HUES48 (cell line): Measurements from ENCODE around the gene CCK.

Source experiments
- H3K27ac ChIP-seq: one replicate; pipeline ENCODE4 v1.7.0; 2013; ENCODE audit warnings: low read depth, low read length, inconsistent platforms
- H3K27me3 ChIP-seq: 2 replicates; pipeline ENCODE4 v1.6.1; 2013; ENCODE audit warnings: mild to moderate bottlenecking, low read length; ENCODE audit not compliant: control insufficient read depth, insufficient read depth
- H3K36me3 ChIP-seq: 2 replicates; pipeline ENCODE4 v1.6.1; 2013; ENCODE audit warnings: low read length; ENCODE audit not compliant: control insufficient read depth, insufficient read depth
- H3K4me1 ChIP-seq: 2 replicates; pipeline ENCODE4 v1.6.1; 2013; ENCODE audit warnings: mild to moderate bottlenecking, low read length; ENCODE audit not compliant: control insufficient read depth, insufficient read depth
- H3K4me3 ChIP-seq: 2 replicates; pipeline ENCODE4 v1.5.1; 2013; ENCODE audit warnings: mild to moderate bottlenecking, low read depth, low read length
- H3K9ac ChIP-seq: 2 replicates; pipeline ENCODE4 v1.6.1; 2013; ENCODE audit warnings: mild to moderate bottlenecking, low read depth, low read length, moderate library complexity
- H3K9me3 ChIP-seq: 2 replicates; pipeline ENCODE4 v1.6.1; 2013; ENCODE audit warnings: low read length; ENCODE audit not compliant: control insufficient read depth, insufficient read depth

CCK gene

DNA sequence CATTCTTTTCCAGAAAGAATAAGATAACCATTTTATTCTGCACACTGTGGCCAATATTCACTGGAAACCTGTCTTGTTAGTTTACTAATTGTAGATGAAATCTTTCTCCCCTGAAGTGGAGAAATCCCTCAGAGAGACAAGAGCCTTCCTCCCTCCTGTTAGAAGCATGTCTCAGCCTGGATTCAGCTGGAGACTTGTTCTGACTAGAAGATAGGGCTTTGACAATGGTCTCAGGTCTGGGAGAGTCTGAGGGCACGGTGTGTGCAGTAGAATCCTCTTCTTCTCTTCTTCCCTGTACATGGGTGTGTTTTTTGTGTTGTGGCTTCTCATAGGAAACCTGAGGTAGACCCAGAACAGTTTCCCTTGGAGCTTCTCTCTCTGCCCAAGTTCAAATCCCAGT, 19.9 kb downstream of the CCK start:
- no peaks in the 10 kb centered on the region for H3K4me1 ChIP-seq
- no peak overlapping the region for H3K9ac ChIP-seq
- H3K9me3 ChIP-seq = no peaks in the 10 kb centered on the region
- no peak overlapping the region for H3K27ac ChIP-seq
- no peaks in the 10 kb centered on the region for H3K36me3 ChIP-seq
- no peak overlapping the region for H3K4me3 ChIP-seq
- H3K27me3 ChIP-seq = no peaks in the 10 kb centered on the region

DNA sequence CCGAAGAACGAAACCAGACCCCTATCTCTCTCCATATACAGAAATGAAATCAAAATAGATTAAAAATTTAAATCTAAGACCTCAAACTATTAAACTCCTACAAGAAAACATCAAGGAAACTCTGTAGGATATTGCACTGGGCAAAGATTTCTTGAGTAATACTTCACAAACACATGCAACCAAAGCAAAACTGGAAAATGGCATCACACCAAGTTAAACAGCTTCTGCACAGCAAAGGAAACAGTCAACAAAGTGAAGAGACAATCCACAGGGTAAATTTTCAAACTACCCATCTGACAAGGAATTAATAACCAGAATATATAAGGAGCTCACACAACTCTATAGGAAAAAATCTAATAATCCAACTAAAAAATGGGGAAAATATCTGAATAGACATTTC, 29.4 kb downstream of the CCK start:
- H3K27ac ChIP-seq = no peak overlapping the region
- no peak overlapping the region for H3K9ac ChIP-seq
- no peaks in the 10 kb centered on the region for H3K4me1 ChIP-seq
- H3K36me3 ChIP-seq = no peaks in the 10 kb centered on the region
- H3K9me3 ChIP-seq = peaks cover 12% of the 10 kb centered on the region
- no peaks in the 10 kb centered on the region for H3K27me3 ChIP-seq
- no peak overlapping the region for H3K4me3 ChIP-seq

GRCh38 chr3:42235532-42235931, 30.5 kb downstream of the CCK start:
- Histone ChIP-seq H3K4me1 (no peaks in the 10 kb centered on the region), H3K27ac (no peak overlapping the region), H3K36me3 (no peaks in the 10 kb centered on the region), H3K9me3 (peaks cover 12% of the 10 kb centered on the region), H3K27me3 (no peaks in the 10 kb centered on the region), H3K9ac (no peak overlapping the region), H3K4me3 (no peak overlapping the region)

GRCh38 chr3:42230860-42231259, 35.1 kb downstream of the CCK start:
- Histone ChIP-seq H3K36me3 (no peaks in the 10 kb centered on the region), H3K9ac (no peak overlapping the region), H3K4me3 (no peak overlapping the region), H3K27me3 (no peaks in the 10 kb centered on the region), H3K9me3 (0 out of 2 replicates have a peak, but pooled peaks cover 4% of the 10 kb centered on the region), H3K4me1 (no peaks in the 10 kb centered on the region; the same call in 1 of the 2 replicates), H3K27ac (no peak overlapping the region)

GRCh38 chr3:42229942-42230688, 35.9 kb downstream of the CCK start:
- no peak overlapping the region for H3K27ac ChIP-seq
- H3K4me1 ChIP-seq = no peaks in the 10 kb centered on the region; the same call in 1 of the 2 replicates
- H3K9me3 ChIP-seq = no peaks in the 10 kb centered on the region
- H3K9ac ChIP-seq = no peak overlapping the region
- no peaks in the 10 kb centered on the region for H3K36me3 ChIP-seq
- H3K4me3 ChIP-seq = no peak overlapping the region
- H3K27me3 ChIP-seq = no peaks in the 10 kb centered on the region

DNA sequence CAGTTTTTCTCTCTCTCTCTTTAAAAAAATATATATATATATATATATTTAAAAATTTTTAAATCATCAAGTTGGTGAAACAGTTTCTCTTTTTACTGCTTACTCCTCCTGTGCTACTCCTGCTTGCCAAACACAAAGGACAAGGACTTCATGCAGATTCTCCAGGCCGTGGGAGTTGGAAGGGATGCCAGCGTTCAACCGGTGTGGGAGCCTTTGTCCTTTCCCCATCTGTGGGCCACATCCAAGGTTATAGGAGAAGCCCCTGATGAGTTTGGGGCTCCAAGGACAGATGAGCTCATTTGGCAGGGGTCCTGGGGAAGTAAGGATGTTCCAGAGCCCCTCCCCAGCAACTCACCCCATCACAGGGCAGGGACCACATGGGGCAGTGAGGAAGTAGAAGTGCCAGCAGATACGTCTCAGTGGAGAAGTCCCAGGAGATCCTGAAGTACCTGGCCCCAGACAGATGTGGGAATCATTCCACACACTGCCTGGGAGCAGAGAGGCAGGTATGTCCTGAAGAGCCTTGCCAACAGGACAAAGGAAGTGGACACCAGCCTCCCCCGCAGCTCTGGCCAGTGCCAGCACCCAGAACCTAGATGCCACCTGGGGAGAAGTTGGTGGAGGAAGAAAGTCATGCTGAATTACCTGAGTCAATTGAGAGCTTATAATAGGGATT, 36.6 kb downstream of the CCK start:
- no peak overlapping the region for H3K4me3 ChIP-seq
- H3K27ac ChIP-seq = no peak overlapping the region
- H3K36me3 ChIP-seq = peaks cover under 1% of the 10 kb centered on the region; the same call in 1 of the 2 replicates
- H3K27me3 ChIP-seq = no peaks in the 10 kb centered on the region
- no peaks in the 10 kb centered on the region; the same call in 1 of the 2 replicates for H3K4me1 ChIP-seq
- no peak overlapping the region for H3K9ac ChIP-seq
- H3K9me3 ChIP-seq = no peaks in the 10 kb centered on the region

DNA sequence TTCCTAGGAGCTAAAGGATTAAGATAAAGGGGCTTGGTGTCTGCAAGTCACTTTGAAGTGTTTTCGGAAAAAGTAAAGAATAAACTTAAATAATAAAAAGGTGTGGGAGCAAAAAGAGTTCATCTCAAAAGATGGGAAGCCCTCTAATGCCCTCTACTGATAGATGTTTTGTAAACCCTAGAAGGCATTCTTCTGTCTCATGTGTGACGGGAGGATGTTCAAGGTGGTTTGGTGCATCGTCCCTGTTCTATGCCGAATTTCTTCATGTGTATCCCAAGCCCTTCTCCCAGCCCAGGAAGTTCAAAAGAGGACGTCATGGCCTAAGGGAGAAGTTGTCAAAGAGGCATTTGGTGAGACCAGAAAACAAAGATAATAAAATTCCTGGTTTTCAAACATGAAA, 37.2 kb downstream of the CCK start:
- Histone ChIP-seq H3K27ac (no peak overlapping the region), H3K27me3 (no peaks in the 10 kb centered on the region), H3K4me3 (no peak overlapping the region), H3K4me1 (no peaks in the 10 kb centered on the region; the same call in 1 of the 2 replicates), H3K36me3 (peaks cover 7% of the 10 kb centered on the region; the same call in 1 of the 2 replicates), H3K9me3 (no peaks in the 10 kb centered on the region), H3K9ac (no peak overlapping the region)

DNA sequence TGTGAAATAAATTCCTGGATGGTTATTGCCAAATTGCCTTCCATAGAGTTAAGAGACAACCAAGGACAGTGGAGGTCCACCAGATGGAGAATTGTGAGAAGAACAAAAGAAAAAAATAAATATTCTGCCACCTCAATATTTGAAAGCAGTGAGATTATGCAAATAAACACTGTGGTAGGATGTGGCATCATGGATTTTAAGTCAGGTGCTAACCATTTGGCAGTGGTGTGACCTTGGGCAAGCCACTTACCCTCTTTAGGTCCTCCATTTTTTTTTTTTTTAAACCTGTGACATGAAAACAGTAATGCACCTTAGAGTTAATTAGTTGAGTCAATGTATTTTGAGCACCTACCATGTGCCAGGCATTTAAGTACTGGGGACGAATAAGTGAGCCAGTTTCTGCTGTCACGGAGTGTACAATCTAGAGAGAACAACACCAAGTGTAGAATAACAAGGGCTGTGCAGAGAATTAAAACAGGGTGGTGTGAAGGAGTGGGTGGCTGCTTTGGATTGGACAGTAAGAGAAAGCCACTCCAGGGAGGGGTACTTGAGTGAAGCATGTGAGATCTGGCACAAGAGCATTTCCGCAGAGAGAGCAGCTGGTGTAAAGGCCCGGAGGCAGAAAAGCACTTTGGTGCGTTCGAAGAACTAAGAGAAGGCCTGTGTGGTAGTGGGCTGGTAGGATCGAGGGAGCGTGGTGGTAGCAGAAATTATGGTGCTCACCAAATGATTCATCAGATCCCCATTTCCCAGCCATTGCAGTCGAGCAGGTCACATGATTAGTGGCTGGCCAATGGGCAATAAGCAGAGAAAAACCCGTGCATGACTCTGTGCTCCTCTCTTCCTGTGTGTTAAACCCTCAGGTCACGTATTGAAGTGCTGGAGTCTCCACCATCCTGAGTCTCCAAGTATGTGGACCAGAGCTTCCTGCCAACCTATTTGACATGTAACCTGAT, 39.2 kb downstream of the CCK start:
- no peak overlapping the region for H3K27ac ChIP-seq
- no peaks in the 10 kb centered on the region for H3K27me3 ChIP-seq
- H3K9ac ChIP-seq = no peak overlapping the region
- peaks cover 27% of the 10 kb centered on the region for H3K36me3 ChIP-seq
- no peaks in the 10 kb centered on the region for H3K9me3 ChIP-seq
- no peak overlapping the region for H3K4me3 ChIP-seq
- H3K4me1 ChIP-seq = no peaks in the 10 kb centered on the region; the same call in 1 of the 2 replicates

GRCh38 chr3:42225486-42226363, 40.3 kb downstream of the CCK start:
- Histone ChIP-seq H3K27ac (no peak overlapping the region), H3K27me3 (no peaks in the 10 kb centered on the region), H3K4me1 (no peaks in the 10 kb centered on the region; the same call in 1 of the 2 replicates), H3K9me3 (no peaks in the 10 kb centered on the region), H3K4me3 (no peak overlapping the region), H3K9ac (no peak overlapping the region), H3K36me3 (peaks cover 31% of the 10 kb centered on the region)
